Smooth muscle cell of the brain vasculature (primary cell): Measurements from ENCODE around the gene PHRF1.

ENCODE experiments used
- DNase-seq: peaks from one replicate; pipeline ENCODE4 v3.0.0-alpha.2; 2012; ENCODE audit warnings: low read depth, low spot score

The PHRF1 gene, protein sequence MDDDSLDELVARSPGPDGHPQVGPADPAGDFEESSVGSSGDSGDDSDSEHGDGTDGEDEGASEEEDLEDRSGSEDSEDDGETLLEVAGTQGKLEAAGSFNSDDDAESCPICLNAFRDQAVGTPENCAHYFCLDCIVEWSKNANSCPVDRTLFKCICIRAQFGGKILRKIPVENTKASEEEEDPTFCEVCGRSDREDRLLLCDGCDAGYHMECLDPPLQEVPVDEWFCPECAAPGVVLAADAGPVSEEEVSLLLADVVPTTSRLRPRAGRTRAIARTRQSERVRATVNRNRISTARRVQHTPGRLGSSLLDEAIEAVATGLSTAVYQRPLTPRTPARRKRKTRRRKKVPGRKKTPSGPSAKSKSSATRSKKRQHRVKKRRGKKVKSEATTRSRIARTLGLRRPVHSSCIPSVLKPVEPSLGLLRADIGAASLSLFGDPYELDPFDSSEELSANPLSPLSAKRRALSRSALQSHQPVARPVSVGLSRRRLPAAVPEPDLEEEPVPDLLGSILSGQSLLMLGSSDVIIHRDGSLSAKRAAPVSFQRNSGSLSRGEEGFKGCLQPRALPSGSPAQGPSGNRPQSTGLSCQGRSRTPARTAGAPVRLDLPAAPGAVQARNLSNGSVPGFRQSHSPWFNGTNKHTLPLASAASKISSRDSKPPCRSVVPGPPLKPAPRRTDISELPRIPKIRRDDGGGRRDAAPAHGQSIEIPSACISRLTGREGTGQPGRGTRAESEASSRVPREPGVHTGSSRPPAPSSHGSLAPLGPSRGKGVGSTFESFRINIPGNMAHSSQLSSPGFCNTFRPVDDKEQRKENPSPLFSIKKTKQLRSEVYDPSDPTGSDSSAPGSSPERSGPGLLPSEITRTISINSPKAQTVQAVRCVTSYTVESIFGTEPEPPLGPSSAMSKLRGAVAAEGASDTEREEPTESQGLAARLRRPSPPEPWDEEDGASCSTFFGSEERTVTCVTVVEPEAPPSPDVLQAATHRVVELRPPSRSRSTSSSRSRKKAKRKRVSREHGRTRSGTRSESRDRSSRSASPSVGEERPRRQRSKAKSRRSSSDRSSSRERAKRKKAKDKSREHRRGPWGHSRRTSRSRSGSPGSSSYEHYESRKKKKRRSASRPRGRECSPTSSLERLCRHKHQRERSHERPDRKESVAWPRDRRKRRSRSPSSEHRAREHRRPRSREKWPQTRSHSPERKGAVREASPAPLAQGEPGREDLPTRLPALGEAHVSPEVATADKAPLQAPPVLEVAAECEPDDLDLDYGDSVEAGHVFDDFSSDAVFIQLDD (N-terminal part only)

GRCh38 chr11:575996-576768 is at the start of gene PHRF1:
TSS of gene PHRF1 (plus strand) at chr11:576470. CDS start at chr11:581513, 5,043 bp downstream.
- peak; percentile 86 for DNase-seq

GRCh38 chr11:528166-528814 is 48.0 kb upstream of the PHRF1 start:
- DNase-seq: no peak

- DNase-seq: no peak
These were observed 47.2 kb upstream of the PHRF1 start for GRCh38 chr11:528815-529727.

- no peak for DNase-seq
These were observed 46.4 kb upstream of the PHRF1 start for GRCh38 chr11:529728-530411.

- no peak for DNase-seq
These were observed 45.1 kb upstream of the PHRF1 start for GRCh38 chr11:530960-531831.

- DNase-seq: no peak
These were observed 44.2 kb upstream of the PHRF1 start for GRCh38 chr11:531919-532526.

GRCh38 chr11:532527-532985 is 43.7 kb upstream of the PHRF1 start:
- DNase-seq: no peak

GRCh38 chr11:532986-533585 is 43.2 kb upstream of the PHRF1 start:
- DNase-seq: no peak

DNA sequence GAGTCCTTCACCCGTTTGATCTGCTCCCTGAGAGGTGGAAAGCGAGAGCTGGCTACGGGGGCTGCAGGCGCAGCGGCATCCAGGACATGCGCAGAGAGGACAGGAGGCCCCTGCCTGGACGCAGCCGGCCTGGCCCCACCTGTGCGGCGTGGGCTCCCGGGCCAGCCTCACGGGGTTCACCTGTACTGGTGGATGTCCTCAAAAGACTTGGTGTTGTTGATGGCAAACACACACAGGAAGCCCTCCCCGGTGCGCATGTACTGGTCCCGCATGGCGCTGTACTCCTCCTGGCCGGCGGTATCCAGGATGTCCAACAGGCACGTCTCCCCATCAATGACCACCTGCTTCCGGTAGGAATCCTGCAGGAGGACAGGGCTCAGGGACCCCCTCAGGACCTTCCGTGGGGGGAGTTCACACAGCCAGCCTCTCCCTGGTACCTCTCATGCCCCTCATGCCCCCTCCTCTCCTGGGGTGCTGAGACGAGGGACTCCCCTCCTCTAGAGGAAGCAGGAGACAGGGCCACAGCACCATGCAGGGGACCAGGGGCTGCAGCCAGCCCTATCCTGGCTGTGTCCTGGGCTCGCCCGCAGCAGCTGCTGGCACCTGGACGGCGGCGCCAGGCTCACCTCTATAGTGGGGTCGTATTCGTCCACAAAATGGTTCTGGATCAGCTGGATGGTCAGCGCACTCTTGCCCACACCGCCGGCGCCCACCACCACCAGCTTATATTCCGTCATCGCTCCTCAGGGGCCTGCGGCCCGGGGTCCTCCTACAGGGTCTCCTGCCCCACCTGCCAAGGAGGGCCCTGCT is 42.5 kb upstream of the PHRF1 start:
- DNase-seq: no peak

- no peak for DNase-seq
These were observed 41.7 kb upstream of the PHRF1 start for GRCh38 chr11:534396-535209.

- DNase-seq: no peak
These were observed 41.1 kb upstream of the PHRF1 start for GRCh38 chr11:535210-535518.

DNA sequence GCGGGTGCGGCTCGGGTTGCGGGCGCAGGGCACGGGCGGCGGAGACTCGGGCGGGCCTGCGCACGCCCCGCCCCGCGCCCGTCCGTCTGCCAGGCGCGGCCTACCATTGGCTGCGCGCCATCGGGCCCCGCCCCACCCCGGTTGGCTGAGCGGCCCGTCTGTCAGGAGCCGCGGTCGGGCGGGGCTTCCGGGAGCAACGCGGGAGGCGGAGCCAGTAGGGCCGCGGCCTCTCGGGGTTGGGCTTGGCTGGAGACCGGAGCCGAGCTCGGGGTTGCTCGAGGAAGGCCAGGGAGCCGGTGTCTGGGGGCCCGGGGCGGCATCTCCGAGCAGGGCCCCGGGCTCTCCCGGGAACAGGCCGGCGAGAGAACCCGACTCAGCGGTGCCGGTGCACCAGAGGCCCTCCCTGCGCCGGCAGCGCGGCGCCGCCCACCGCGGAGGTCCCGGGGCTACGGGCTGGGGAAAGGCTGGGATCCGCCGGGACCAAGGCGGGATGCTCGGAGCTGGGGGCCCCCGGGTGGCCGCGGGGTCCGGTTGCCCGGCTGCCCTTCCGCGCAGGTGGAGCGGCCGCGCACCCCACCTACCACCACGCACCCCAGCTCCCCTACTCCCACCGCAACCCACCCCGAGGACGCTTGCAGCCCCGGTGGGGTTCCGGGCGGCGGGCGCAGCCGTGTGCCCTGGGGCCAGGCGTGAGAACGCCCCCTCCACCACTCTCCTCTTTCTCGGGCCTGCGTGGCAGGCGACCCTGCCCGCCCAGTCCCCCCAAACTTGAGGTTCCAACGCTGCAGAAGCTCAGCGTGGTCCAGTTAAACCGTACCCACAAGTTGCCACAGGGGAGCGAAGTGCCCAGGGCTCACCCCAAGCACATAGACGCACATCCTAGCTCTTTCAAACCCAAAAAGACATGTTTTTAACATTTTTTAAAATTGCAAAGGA is 40.5 kb upstream of the PHRF1 start, which contains the start of gene HRAS:
TSS of gene HRAS (minus strand) at position 58 of the 936 bp plus-strand sequence.
- DNase-seq: peak; percentile 80

GRCh38 chr11:536841-537621 is 39.2 kb upstream of the PHRF1 start, which contains the start of gene LRRC56:
TSS of gene LRRC56 (plus strand) at chr11:537527. CDS start at chr11:540685, 3,158 bp downstream.
- no peak for DNase-seq
